H9 (cell line): ENCODE data around the gene KLRC3. TPM values are rescaled to one million over a fixed set of nuclear protein-coding genes. Genes with fewer than 3 reads are reported as not detected.

ENCODE experiments used
- DNase-seq: peaks from one replicate; pipeline ENCODE4 v3.0.0-alpha.2; 2017
- H2AFZ ChIP-seq: one replicate; pipeline ENCODE4 v1.6.1; 2013; ENCODE audit warnings: mild to moderate bottlenecking, low read length, control low read depth, moderate library complexity
- H2AK5ac ChIP-seq: 2 replicates; pipeline ENCODE4 v1.6.1; 2013; ENCODE audit warnings: low read length, control low read depth, mixed read lengths; ENCODE audit not compliant: insufficient read length
- H2BK120ac ChIP-seq: one replicate; pipeline ENCODE4 v1.6.1; 2013; ENCODE audit warnings: low read depth, mild to moderate bottlenecking, low read length, control low read depth, inconsistent platforms; ENCODE audit not compliant: poor library complexity, severe bottlenecking
- H2BK12ac ChIP-seq: 2 replicates; pipeline ENCODE4 v1.6.1; 2013; ENCODE audit warnings: low read length, control low read depth, mixed read lengths, low read depth; ENCODE audit not compliant: insufficient read length
- H2BK15ac ChIP-seq: 2 replicates; pipeline ENCODE4 v1.6.1; 2013; ENCODE audit warnings: low read depth, low read length, control low read depth
- H2BK20ac ChIP-seq: one replicate; pipeline ENCODE4 v1.6.1; 2013; ENCODE audit warnings: low read depth, mild to moderate bottlenecking, low read length, control low read depth, inconsistent platforms; ENCODE audit not compliant: poor library complexity, severe bottlenecking
- H2BK5ac ChIP-seq: 2 replicates; pipeline ENCODE4 v1.6.1; 2013; ENCODE audit warnings: low read length, control low read depth, mixed read lengths; ENCODE audit not compliant: insufficient read length
- H3K14ac ChIP-seq: 2 replicates; pipeline ENCODE4 v1.6.1; 2013; ENCODE audit warnings: low read length, control low read depth; ENCODE audit not compliant: insufficient read depth
- H3K18ac ChIP-seq: 2 replicates; pipeline ENCODE4 v1.6.1; 2013; ENCODE audit warnings: low read depth, mild to moderate bottlenecking, mixed read lengths, low read length, control low read depth; ENCODE audit not compliant: insufficient read length
- H3K23ac ChIP-seq: 2 replicates; pipeline ENCODE4 v1.6.1; 2013; ENCODE audit warnings: low read length, control low read depth, mixed read lengths, low read depth; ENCODE audit not compliant: insufficient read length
- H3K23me2 ChIP-seq: 2 replicates; pipeline ENCODE4 v1.6.1; 2013; ENCODE audit warnings: low read depth, mild to moderate bottlenecking, mixed read lengths, low read length, control low read depth; ENCODE audit not compliant: insufficient read length, poor library complexity, severe bottlenecking
- H3K27ac ChIP-seq: 2 replicates; pipeline ENCODE4 v1.5.1; 2013; ENCODE audit warnings: low read length, control low read depth, mixed read lengths, low read depth; ENCODE audit not compliant: insufficient read length
- H3K27me3 ChIP-seq: 2 replicates; pipeline ENCODE4 v1.6.1; 2013; ENCODE audit warnings: low read length, control low read depth, inconsistent platforms; ENCODE audit not compliant: insufficient read depth
- H3K4ac ChIP-seq: 2 replicates; pipeline ENCODE4 v1.6.1; 2013; ENCODE audit warnings: low read depth, mild to moderate bottlenecking, control low read depth, inconsistent platforms, low read length, moderate library complexity
- H3K4me1 ChIP-seq: 2 replicates; pipeline ENCODE4 v1.6.1; 2013; ENCODE audit warnings: low read length, control low read depth, inconsistent platforms; ENCODE audit not compliant: insufficient read depth
- H3K4me2 ChIP-seq: 2 replicates; pipeline ENCODE4 v1.6.1; 2013; ENCODE audit warnings: low read length, control low read depth, mixed read lengths; ENCODE audit not compliant: insufficient read length, insufficient read depth
- H3K56ac ChIP-seq: 2 replicates; pipeline ENCODE4 v1.6.1; 2013; ENCODE audit warnings: low read depth, mild to moderate bottlenecking, mixed read lengths, low read length, control low read depth; ENCODE audit not compliant: insufficient read length
- H3K79me1 ChIP-seq: 2 replicates; pipeline ENCODE4 v1.6.1; 2013; ENCODE audit warnings: low read depth, mild to moderate bottlenecking, moderate library complexity, low read length, control low read depth, inconsistent platforms; ENCODE audit not compliant: insufficient read depth, poor library complexity, severe bottlenecking
- H3K79me2 ChIP-seq: 2 replicates; pipeline ENCODE4 v1.6.1; 2013; ENCODE audit warnings: low read length, control low read depth, inconsistent platforms; ENCODE audit not compliant: insufficient read depth
- H3K9ac ChIP-seq: 2 replicates; pipeline ENCODE4 v1.6.1; 2013; ENCODE audit warnings: low read length, control low read depth, mixed read lengths; ENCODE audit not compliant: insufficient read length; ENCODE audit errors: extremely low read depth
- H3K9me3 ChIP-seq: one replicate; pipeline ENCODE4 v1.6.1; 2013; ENCODE audit warnings: low read depth, low read length, inconsistent platforms; ENCODE audit not compliant: control insufficient read depth
- H3T11ph ChIP-seq: one replicate; pipeline ENCODE4 v1.6.1; 2013; ENCODE audit warnings: mild to moderate bottlenecking, low read length, control low read depth, inconsistent platforms
- H4K20me1 ChIP-seq: one replicate; pipeline ENCODE4 v1.6.1; 2013; ENCODE audit not compliant: control insufficient read depth, insufficient read length, insufficient read depth
- H4K5ac ChIP-seq: 2 replicates; pipeline ENCODE4 v1.6.1; 2013; ENCODE audit warnings: low read depth, mild to moderate bottlenecking, mixed read lengths, low read length, control low read depth; ENCODE audit not compliant: insufficient read length
- H4K8ac ChIP-seq: replicated peaks from 2 replicates; pipeline ENCODE4 v1.6.1; 2013; ENCODE audit warnings: low read length, control low read depth, mixed read lengths, low read depth; ENCODE audit not compliant: insufficient read length
- H4K91ac ChIP-seq: 2 replicates; pipeline ENCODE4 v1.6.1; 2013; ENCODE audit warnings: low read depth, mild to moderate bottlenecking, moderate library complexity, mixed read lengths, low read length, control low read depth; ENCODE audit not compliant: insufficient read length
- H3K27ac Mint-ChIP-seq, 3 experiments: 2 replicates in 2 of 3; 3 replicates in 1 of 3; pipeline ENCODE4 v1.8.0; 2020 to 2021; ENCODE audit warnings: mixed read lengths in 3 of 3, mild to moderate bottlenecking in 1 of 3, moderate library complexity in 1 of 3
- H3K27me3 Mint-ChIP-seq: 2 replicates; pipeline ENCODE4 v1.8.0; 2021; ENCODE audit warnings: low read depth, mild to moderate bottlenecking, moderate library complexity, mixed read lengths
- H3K36me3 Mint-ChIP-seq, 3 experiments: 2 replicates in 2 of 3; 3 replicates in 1 of 3; pipeline ENCODE4 v1.8.0; 2020 to 2021; ENCODE audit warnings: low read depth in 3 of 3, mixed read lengths in 3 of 3; ENCODE audit not compliant: insufficient read depth in 1 of 3
- H3K4me1 Mint-ChIP-seq, 2 experiments: 2 replicates each; pipeline ENCODE4 v1.8.0; 2020; ENCODE audit warnings: mixed read lengths in 2 of 2
- H3K4me3 Mint-ChIP-seq, 2 experiments: 2 replicates in 1 of 2; 3 replicates in 1 of 2; pipeline ENCODE4 v1.8.0; 2020 to 2021; ENCODE audit warnings: mild to moderate bottlenecking in 2 of 2, mixed read lengths in 2 of 2, moderate library complexity in 1 of 2
- H3K9me3 Mint-ChIP-seq, 2 experiments: 2 replicates in 1 of 2; 3 replicates in 1 of 2; pipeline ENCODE4 v1.8.0; 2020; ENCODE audit warnings: mild to moderate bottlenecking in 2 of 2, mixed read lengths in 2 of 2, moderate library complexity in 1 of 2
- WGBS: extraction: QIAGEN DNeasy Blood & Tissue Kit; methylation state at CpG from one replicate; pipeline ENCODE4 v1.1.7; 2013; ENCODE audit warnings: missing lambda C conversion rate, low lambda C conversion rate, mixed read lengths; ENCODE audit not compliant: insufficient read length; ENCODE audit errors: extremely low coverage; 5-methylcytosine and 5-hydroxymethylcytosine counted together
- total RNA-seq: library from RNA; stranded (reverse); gene quantifications from 2 replicates; pipeline ENCODE4 v1.2.1, GENCODE V29; 2021
- TF ChIP-seq, protein P1 (sequence below): fragments of 200-600 bp; sonication (generic); conservative IDR thresholded peaks from 3 replicates; pipeline ENCODE4 v1.8.0; 2021; ENCODE audit warnings: antibody characterized with exemption, mild to moderate bottlenecking

KLRC3 gene
- total RNA-seq, 1 experiment from 2014 or later, result not detected

- H3K4me1 Mint-ChIP-seq, result peaks cover 19 to 30% of the 10 kb centered on the region in 2 experiments
- no peak overlapping the region for H4K8ac ChIP-seq
- no peak overlapping the region for H2BK12ac ChIP-seq
- H3K9ac ChIP-seq, result no peak overlapping the region
- no peak overlapping the region for H3K27ac ChIP-seq
- H2BK20ac ChIP-seq, result no peak overlapping the region
- H3K23ac ChIP-seq, result no peak overlapping the region
- H3K79me1 ChIP-seq, result no peaks in the 10 kb centered on the region
- no peak overlapping the region for H3K56ac ChIP-seq
- no peaks in the 10 kb centered on the region for H3K9me3 ChIP-seq
- no peak overlapping the region for H3K4me3 Mint-ChIP-seq
- H4K20me1 ChIP-seq, result no peaks in the 10 kb centered on the region
- H3K14ac ChIP-seq, result no peak overlapping the region
- H2AK5ac ChIP-seq, result no peak overlapping the region
- H3K27me3 Mint-ChIP-seq, result no peaks in the 10 kb centered on the region; the same call in 1 of the 2 replicates
- H2BK120ac ChIP-seq, result no peak overlapping the region
- no peaks in the 10 kb centered on the region for H3K27me3 ChIP-seq
- no peak overlapping the region for H2BK15ac ChIP-seq
- H3K4ac ChIP-seq, result no peak overlapping the region
- WGBS, result no CpG with 5 or more reads among the region's 6 CpGs
- TF ChIP-seq, protein P1, sequence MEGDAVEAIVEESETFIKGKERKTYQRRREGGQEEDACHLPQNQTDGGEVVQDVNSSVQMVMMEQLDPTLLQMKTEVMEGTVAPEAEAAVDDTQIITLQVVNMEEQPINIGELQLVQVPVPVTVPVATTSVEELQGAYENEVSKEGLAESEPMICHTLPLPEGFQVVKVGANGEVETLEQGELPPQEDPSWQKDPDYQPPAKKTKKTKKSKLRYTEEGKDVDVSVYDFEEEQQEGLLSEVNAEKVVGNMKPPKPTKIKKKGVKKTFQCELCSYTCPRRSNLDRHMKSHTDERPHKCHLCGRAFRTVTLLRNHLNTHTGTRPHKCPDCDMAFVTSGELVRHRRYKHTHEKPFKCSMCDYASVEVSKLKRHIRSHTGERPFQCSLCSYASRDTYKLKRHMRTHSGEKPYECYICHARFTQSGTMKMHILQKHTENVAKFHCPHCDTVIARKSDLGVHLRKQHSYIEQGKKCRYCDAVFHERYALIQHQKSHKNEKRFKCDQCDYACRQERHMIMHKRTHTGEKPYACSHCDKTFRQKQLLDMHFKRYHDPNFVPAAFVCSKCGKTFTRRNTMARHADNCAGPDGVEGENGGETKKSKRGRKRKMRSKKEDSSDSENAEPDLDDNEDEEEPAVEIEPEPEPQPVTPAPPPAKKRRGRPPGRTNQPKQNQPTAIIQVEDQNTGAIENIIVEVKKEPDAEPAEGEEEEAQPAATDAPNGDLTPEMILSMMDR, result peak; percentile 26; the same call in 2 of the 3 replicates
- no peaks in the 10 kb centered on the region for H3K79me2 ChIP-seq
- no peak overlapping the region for H3K18ac ChIP-seq
- H3K27ac Mint-ChIP-seq, result no peak overlapping the region
- peaks cover 4 to 7% of the 10 kb centered on the region in 2 experiments; a peak in 3 of 5 replicates for H3K9me3 Mint-ChIP-seq
- H3K23me2 ChIP-seq, result peaks cover 12% of the 10 kb centered on the region
- H3K4me2 ChIP-seq, result peak overlapping the region; percentile 99
- peaks cover under 1 to 8% (median 5%) of the 10 kb centered on the region in 3 experiments; a peak in 5 of 7 replicates for H3K36me3 Mint-ChIP-seq
- H3T11ph ChIP-seq, result no peak overlapping the region
- H2BK5ac ChIP-seq, result no peak overlapping the region
- H3K4me1 ChIP-seq, result peaks cover 17% of the 10 kb centered on the region; the same call in 1 of the 2 replicates
- DNase-seq, result no peak
- no peak overlapping the region for H4K91ac ChIP-seq
- H2AFZ ChIP-seq, result peak overlapping the region; percentile 65
- H4K5ac ChIP-seq, result no peak overlapping the region
Observed at GRCh38 chr12:10365696-10366405, 54.5 kb downstream of the KLRC3 start.
